Activated naive CD8-positive, alpha-beta T cell treated with anti-CD3 and anti-CD28 coated beads, Interleukin-2, amount 10 ng/mL, durations not matched to agents 7 days and 5 days (primary cell): ENCODE results near the gene PALM3. TPM values are rescaled to one million over a fixed set of nuclear protein-coding genes. Genes with fewer than 3 reads are reported as not detected.

Source experiments
- ATAC-seq: fragments of 150-1000 bp; cut with Tn5 transposase; one replicate; pipeline ENCODE4 v1.10.0; 2021; ENCODE audit warnings: low read depth, moderate library complexity
- POLR2A ChIA-PET: fragments of 350-600 bp; sonication (Branson Sonifier 250); formaldehyde crosslinking; loops from one replicate; lab custom pipeline; 2021; ENCODE audit warnings: antibody characterized with exemption; lab: Charles Lee
- DNase-seq: peaks from one replicate; pipeline ENCODE4 v3.0.0; 2021
- H3K27ac Mint-ChIP-seq: one replicate; pipeline ENCODE4 v1.8.0; 2022; ENCODE audit warnings: mild to moderate bottlenecking, mixed read lengths
- H3K27me3 Mint-ChIP-seq: one replicate; pipeline ENCODE4 v1.8.0; 2022; ENCODE audit warnings: mild to moderate bottlenecking, moderate library complexity, mixed read lengths
- H3K36me3 Mint-ChIP-seq: one replicate; pipeline ENCODE4 v1.8.0; 2021; ENCODE audit warnings: mild to moderate bottlenecking, mixed read lengths
- H3K4me1 Mint-ChIP-seq: one replicate; pipeline ENCODE4 v1.8.0; 2021; ENCODE audit warnings: mixed read lengths
- H3K4me3 Mint-ChIP-seq: one replicate; pipeline ENCODE4 v1.8.0; 2022; ENCODE audit warnings: mild to moderate bottlenecking, moderate library complexity, mixed read lengths
- H3K9me3 Mint-ChIP-seq: one replicate; pipeline ENCODE4 v1.8.0; 2021; ENCODE audit warnings: mixed read lengths
- total RNA-seq, 2 experiments: library from RNA; stranded (reverse); gene quantifications; one replicate each; pipeline ENCODE4 v1.2.3, GENCODE V29; 2021

The PALM3 gene, protein sequence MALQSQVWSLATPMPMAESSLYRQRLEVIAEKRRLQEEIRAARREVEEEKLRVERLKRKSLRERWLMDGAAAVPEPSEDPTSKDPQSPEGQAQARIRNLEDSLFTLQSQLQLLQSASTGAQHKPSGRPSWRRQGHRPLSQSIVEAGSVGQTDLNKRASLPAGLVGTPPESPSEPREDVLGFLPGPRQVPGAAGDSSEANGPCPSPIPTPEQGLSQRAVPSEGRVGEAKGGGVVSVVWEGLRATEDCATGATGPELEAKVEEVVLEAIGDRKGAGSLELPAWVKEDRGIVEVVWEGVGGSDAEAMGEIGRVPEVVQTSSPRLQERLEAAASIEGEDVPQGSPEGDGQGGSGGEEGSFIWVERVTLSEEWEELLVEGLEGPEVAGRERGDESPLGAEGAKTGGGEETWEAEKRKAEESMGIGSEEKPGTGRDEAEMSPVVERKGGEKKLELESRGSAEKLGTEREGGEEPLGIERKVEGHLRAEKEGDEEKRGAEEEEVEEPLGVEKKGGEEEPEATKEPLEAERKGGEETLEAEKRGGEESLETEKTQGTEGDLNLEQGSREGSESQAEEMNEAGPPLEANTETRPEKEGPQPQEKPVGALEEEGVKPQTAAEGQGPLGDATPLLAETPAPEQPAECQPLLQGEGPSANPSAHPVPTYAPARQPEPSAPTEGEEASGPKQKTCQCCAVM
- not detected for total RNA-seq

DNA sequence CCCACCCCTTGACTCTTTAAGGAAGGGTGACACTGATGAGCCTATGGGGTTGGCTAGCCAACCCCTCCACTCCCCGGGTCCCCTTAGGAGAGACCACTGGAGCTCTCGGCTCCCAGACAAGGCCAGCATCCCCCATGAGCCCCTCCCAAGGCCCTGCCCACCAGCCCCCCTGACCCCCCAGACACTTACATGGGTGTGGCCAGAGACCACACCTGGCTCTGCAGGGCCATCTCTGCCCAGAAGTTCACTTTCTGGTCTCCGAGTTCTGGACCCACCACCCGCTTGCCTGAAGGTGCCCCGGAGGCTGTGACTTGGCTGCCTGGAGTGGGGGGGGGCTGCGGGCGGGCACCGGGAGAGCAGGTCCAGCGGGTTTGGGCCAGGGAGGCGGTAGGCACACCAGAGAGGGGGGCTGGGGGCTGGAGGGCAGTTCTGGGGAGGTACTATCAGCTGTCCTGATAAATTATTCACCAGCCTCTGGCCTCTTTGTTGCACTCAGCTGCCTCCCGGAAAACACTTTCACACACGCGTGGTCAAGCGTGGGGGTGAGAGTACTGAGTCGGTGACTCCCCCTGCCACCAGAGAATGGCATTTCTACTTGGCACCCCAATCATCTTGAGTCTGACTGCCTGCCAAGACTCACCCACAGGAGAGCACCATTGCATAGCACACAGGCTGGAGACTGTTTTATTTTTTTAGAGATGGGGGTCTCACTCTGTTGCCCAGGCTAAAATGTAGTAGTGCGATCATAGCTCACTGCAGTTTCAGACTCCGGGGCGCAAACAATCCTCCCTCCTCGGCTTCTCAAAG lies at the start of gene PALM3:
TSS of gene PALM3 (minus strand) at position 326 of the 807 bp plus-strand sequence. CDS start at position 230, 96 bp downstream.
- H3K27ac Mint-ChIP-seq = no peak within 1 kb of the TSS
- no peaks in the 10 kb centered on the region for H3K36me3 Mint-ChIP-seq
- no peak within 1 kb of the TSS for H3K4me3 Mint-ChIP-seq
- POLR2A ChIA-PET = no interaction called here
- DNase-seq (no peak), ATAC-seq (no peak)
- peaks cover 12% of the 10 kb centered on the region for H3K4me1 Mint-ChIP-seq
- H3K9me3 Mint-ChIP-seq = no peaks in the 10 kb centered on the region
- H3K27me3 Mint-ChIP-seq = peaks cover 41% of the 10 kb centered on the region

DNA sequence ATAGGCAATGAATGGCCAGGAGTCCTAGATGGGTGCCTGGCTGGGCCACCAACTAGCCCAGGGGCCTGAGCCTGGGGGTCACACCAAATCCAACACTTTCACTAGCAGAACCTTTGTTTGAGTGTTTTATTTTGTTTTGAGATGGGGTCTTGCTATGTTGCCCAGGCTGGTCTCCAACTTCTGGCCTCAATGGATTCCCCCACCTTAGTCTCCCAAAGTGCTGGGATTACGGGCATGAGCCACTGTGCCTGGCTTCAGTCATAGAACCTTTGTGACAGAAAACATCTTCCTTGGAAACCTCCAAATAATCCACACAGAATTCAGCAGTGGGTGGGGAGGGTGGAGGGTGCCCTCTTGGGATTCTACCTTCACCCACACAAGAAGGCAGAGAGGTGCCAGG lies 49.6 kb upstream of the PALM3 start:
- no peaks in the 10 kb centered on the region for H3K9me3 Mint-ChIP-seq
- peaks cover 34% of the 10 kb centered on the region for H3K4me1 Mint-ChIP-seq
- H3K27me3 Mint-ChIP-seq = no peaks in the 10 kb centered on the region
- H3K27ac Mint-ChIP-seq = peak overlapping the region; percentile 25
- DNase-seq = no peak
- peak overlapping the region; percentile 25 for H3K4me3 Mint-ChIP-seq
- no peak for ATAC-seq
- no peaks in the 10 kb centered on the region for H3K36me3 Mint-ChIP-seq
- POLR2A ChIA-PET = interaction anchor here (1.4 to 1.9 kb wide), 3 partner anchors 7 to 25 kb away, joined by 3 to 7 read pairs (median 4); partner anchors contain the start of gene ASF1B

DNA sequence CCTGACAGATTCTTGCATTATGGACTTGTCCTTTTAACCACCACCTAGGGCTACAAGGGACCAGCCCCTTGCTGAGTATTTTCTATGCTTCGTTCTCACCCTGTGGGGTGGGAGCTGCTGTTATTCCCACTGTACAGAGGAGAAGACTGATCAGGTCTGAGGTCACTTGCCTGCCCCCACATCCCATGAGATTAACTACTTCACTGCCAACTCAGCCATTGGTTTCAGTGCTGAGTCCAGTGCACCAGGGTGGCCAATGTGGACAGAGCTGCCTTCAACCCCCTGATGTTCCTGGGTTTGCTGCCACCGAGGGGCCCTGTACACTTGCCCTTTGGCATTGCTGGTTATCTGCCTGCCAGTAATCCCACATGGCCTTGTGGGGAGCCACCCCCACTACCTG lies 48.8 kb upstream of the PALM3 start:
- no peak for DNase-seq
- H3K4me1 Mint-ChIP-seq = peaks cover 26% of the 10 kb centered on the region
- no peak overlapping the region for H3K27ac Mint-ChIP-seq
- no peaks in the 10 kb centered on the region for H3K36me3 Mint-ChIP-seq
- H3K27me3 Mint-ChIP-seq = no peaks in the 10 kb centered on the region
- no peak overlapping the region for H3K4me3 Mint-ChIP-seq
- no peak for ATAC-seq
- no peaks in the 10 kb centered on the region for H3K9me3 Mint-ChIP-seq
- POLR2A ChIA-PET = interaction anchor here (1.6 to 1.9 kb wide), 2 partner anchors 19 to 26 kb away, joined by 4 to 7 read pairs; partner anchors contain the start of gene ASF1B

DNA sequence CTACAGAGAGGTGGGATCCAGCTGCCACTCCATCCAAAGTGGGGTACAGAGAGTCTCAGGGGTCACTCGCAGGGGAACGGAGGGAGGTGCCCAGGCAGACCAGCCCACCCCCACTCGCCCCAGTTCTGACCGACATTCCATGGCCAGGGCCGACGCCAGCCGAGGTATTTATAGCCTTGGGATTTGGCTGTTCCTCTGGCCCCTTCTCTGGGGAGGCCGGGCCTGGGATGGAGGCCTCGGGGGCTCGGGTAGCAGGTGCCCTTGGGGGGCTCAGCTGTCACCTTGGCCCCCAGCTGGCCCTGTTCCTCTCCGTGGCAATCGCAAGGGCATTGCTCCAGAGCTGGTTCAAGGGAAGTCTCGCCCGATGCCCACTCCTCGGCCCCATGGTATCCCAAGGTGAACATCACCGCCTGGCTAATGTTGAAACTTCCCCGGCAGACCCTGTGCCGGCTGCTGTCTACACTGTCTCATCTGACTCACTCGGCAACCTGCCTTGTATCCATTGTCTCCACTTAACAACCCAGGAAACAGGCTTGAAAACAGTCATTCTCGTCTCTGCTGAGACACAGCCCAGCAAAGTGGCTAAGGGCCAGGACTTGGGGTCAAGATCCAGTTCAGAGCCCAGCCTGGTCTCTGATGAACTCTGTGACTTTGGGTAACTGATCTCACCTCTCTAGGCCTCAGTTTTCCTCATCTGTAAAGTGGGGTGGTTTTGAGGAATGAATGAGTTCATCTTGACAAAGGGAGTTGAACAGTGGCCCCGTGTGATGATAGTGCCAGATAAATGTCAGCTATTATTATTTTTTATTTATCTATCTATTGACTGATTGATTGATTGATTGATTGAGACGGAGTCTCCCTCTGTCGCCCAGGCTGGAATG lies 45.9 kb upstream of the PALM3 start:
- H3K4me1 Mint-ChIP-seq = peaks cover 10% of the 10 kb centered on the region
- H3K4me3 Mint-ChIP-seq = no peak overlapping the region
- H3K36me3 Mint-ChIP-seq = no peaks in the 10 kb centered on the region
- no peaks in the 10 kb centered on the region for H3K9me3 Mint-ChIP-seq
- H3K27ac Mint-ChIP-seq = no peak overlapping the region
- ATAC-seq = no peak
- no peak for DNase-seq
- POLR2A ChIA-PET = interaction anchor here (1.0 kb wide), 1 partner anchor 10 kb away, joined by 3 read pairs; the partner anchor contains the start of gene PRKACA
- H3K27me3 Mint-ChIP-seq = no peaks in the 10 kb centered on the region

DNA sequence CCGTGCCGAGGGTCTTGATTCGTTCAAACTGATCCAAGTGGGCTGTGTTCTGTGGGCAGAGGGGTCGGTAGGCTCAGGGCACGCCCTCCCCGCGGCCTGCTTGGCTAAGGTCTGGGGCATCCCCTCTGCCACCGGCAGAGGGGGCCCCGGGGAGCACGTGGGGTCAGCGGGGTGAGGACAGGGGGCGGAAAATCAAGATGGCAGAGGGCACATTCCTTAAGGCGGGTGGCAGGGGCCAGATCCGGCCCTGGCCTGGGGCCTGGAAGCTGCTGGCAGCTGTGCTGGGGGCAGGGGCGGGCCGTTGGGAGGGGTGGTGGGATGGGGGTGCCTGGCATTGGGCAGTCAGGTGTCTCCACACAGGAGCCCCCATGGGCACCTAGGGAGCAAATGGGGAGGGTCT lies 45.0 kb upstream of the PALM3 start:
- POLR2A ChIA-PET = no interaction called here

DNA sequence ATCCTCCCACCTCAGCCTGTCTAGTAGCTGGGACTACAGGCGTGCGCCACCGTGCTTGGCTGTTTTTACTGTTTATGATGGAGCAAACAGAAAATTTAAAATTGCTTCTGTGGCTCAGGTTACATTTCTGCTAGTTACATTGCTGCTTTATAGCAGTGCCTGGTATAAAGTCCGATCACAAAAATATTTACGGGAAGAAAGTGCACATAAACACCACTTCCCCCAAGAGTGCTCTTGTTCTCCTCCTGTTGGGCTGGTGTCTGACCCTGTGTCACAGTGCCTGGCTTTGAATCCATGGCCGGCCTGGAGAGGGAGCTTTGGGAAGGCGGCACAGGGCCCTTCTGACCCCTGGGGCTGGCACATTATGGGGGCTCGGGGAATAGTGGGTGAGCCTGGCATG lies 43.8 kb upstream of the PALM3 start:
- H3K4me1 Mint-ChIP-seq = no peaks in the 10 kb centered on the region
- no peak overlapping the region for H3K27ac Mint-ChIP-seq
- H3K36me3 Mint-ChIP-seq = peaks cover 3% of the 10 kb centered on the region
- no peaks in the 10 kb centered on the region for H3K27me3 Mint-ChIP-seq
- no peaks in the 10 kb centered on the region for H3K9me3 Mint-ChIP-seq
- DNase-seq (no peak), ATAC-seq (no peak)
- H3K4me3 Mint-ChIP-seq = no peak overlapping the region
- POLR2A ChIA-PET = interaction anchor here (0.9 kb wide), 1 partner anchor 30 kb away, joined by 4 read pairs; no protein-coding TSS in a partner anchor

More for the DNA sequence above, 45.0 kb upstream of the PALM3 start:
- DNase-seq = no peak
- Mint-ChIP-seq H3K27ac (no peak overlapping the region), H3K9me3 (no peaks in the 10 kb centered on the region), H3K4me1 (peaks cover 4% of the 10 kb centered on the region), H3K27me3 (no peaks in the 10 kb centered on the region), H3K4me3 (no peak overlapping the region), H3K36me3 (no peaks in the 10 kb centered on the region)
- ATAC-seq = no peak

DNA sequence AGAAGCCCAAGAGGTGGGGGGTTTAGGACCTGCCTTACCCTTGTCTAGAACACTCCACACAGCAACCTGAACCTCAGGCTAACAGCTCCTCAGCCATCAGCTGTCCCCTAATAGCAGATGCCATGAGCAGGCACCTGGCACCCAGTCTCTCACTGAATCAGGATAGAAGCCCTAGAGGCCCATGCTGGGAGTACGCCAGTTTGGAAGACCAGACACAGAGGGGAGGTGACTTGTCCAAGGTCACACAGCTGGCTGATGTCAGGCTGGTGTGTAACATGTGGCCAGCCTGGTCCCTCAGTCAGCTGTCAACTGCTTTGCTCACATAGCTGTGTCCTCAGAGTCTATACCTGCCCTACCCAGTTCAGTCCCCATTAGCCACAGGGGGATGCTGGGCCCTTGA lies 41.4 kb upstream of the PALM3 start:
- no peaks in the 10 kb centered on the region for H3K27me3 Mint-ChIP-seq
- H3K4me1 Mint-ChIP-seq = no peaks in the 10 kb centered on the region
- peaks cover 3% of the 10 kb centered on the region for H3K36me3 Mint-ChIP-seq
- no peak overlapping the region for H3K4me3 Mint-ChIP-seq
- no peak for DNase-seq
- POLR2A ChIA-PET = interaction anchor here (1.0 kb wide), 1 partner anchor 224 kb away, joined by 3 read pairs; no protein-coding TSS in a partner anchor
- ATAC-seq = no peak
- H3K27ac Mint-ChIP-seq = no peak overlapping the region
- no peaks in the 10 kb centered on the region for H3K9me3 Mint-ChIP-seq

DNA sequence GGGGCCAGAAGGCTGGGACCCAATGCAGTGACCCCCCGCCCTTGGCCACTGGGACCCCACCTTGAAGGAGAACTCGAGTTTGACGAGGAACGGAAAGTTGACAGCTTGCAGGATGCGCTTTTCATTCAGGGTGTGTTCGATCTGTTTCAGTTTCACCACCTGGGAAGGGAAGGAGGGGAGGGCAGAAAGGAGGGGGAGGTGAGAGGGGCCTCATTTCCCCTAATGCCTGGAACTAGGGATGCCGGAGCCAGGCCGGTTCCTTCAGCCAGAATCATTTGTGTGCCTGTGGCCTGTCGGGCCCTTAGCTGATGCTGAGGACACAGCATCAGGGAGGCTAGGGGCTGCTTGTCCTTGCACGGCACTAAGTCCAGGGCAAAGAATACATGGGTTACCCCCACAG lies 40.9 kb upstream of the PALM3 start:
- peaks cover 3% of the 10 kb centered on the region for H3K36me3 Mint-ChIP-seq
- ATAC-seq = no peak
- H3K27me3 Mint-ChIP-seq = no peaks in the 10 kb centered on the region
- no peak overlapping the region for H3K27ac Mint-ChIP-seq
- POLR2A ChIA-PET = interaction anchor here (1.0 kb wide), 1 partner anchor 223 kb away, joined by 3 read pairs; no protein-coding TSS in a partner anchor
- H3K4me1 Mint-ChIP-seq = no peaks in the 10 kb centered on the region
- H3K4me3 Mint-ChIP-seq = no peak overlapping the region
- H3K9me3 Mint-ChIP-seq = no peaks in the 10 kb centered on the region
- no peak for DNase-seq

DNA sequence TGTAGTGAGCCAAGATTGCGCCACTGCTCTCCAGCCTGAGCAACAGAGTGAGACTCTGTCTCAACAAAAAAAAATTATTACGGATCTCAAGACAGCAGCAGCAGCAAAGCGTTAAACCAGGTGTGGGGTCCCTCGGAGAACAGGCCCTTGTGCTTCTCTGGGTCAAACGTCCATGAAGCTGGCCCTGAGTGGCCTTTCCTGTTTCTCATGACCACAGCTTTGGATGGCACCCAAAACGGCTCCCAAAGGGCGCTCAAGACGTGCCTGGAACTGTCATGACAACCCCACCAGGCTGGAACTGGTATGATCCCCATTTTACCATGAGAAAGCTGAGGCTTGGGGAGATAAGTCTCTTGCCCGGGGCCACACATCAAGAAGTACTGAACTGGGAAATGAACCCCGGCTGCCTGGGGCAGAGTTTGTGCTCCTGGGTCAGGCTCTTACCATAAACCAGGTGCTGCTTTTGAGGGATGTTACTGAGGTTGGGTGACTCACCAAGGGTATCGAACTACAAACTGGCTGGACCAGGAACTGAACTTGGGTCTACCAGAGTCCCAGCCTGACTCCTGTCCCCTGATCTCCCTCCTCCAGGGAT lies 40.3 kb upstream of the PALM3 start:
- Mint-ChIP-seq H3K27me3 (no peaks in the 10 kb centered on the region), H3K4me3 (no peak overlapping the region), H3K9me3 (no peaks in the 10 kb centered on the region), H3K27ac (no peak overlapping the region), H3K4me1 (no peaks in the 10 kb centered on the region), H3K36me3 (peaks cover 3% of the 10 kb centered on the region)
- POLR2A ChIA-PET = no interaction called here
- ATAC-seq (no peak), DNase-seq (no peak)

DNA sequence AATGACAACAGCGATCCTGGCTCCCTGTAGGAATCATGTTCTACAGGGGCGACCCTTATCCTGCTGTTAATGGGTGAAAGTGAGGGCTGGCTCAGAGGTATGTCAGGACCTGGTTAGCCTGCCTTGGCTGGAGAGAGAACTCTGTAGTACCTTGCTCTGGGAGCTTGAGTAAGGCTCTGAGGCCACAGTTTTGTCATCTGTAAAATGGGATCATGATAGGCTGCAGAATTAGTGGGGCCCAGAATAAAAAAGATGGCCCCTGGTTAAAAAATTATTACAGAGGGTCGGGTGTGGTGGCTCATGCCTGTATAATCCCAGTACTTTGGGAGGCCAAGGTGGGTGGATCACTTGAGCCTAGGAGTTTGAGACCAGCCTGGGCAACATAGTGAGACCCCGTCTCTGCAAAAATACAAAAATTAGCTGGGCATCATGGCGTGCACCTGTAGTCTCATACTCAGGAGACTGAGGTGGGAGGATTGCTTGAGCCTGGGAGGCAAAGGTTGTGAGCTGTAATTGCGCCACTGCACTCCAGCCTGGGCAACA lies 39.2 kb upstream of the PALM3 start:
- Mint-ChIP-seq H3K4me1 (peaks cover 2% of the 10 kb centered on the region), H3K9me3 (no peaks in the 10 kb centered on the region), H3K36me3 (peaks cover 8% of the 10 kb centered on the region), H3K4me3 (no peak overlapping the region), H3K27ac (no peak overlapping the region), H3K27me3 (no peaks in the 10 kb centered on the region)
- DNase-seq (no peak), ATAC-seq (no peak)
- POLR2A ChIA-PET = no interaction called here

DNA sequence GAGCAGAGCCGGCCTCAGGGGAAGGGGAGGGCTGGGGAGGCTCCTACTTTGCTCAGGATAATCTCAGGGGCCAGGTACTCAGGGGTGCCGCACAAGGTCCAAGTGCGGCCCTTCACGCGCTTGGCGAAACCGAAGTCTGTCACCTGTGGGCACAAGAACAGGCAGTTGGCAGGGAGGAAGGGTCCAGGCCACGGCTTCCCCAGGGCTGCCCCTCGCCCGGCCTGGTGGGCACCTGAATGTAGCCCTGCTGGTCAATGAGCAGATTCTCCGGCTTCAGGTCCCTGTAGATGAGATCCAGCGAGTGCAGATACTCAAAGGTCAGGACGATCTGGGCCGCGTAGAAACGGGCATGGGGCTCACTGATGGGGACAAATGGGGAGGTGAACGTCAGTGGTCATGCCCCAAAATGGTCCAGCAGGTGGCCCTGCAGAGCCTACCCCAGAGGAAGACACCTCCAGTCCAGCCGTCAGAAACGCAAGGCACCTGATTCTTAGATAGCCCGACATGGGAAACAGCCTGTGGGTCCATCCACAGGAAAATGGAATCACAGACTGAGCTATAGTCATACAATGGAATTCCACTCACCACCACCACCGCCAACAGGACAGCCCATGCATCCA lies 35.8 kb upstream of the PALM3 start:
- ATAC-seq = no peak
- H3K27ac Mint-ChIP-seq = no peak overlapping the region
- peaks cover 6% of the 10 kb centered on the region for H3K9me3 Mint-ChIP-seq
- H3K4me3 Mint-ChIP-seq = no peak overlapping the region
- H3K36me3 Mint-ChIP-seq = peaks cover 21% of the 10 kb centered on the region
- peaks cover 2% of the 10 kb centered on the region for H3K4me1 Mint-ChIP-seq
- no peak for DNase-seq
- POLR2A ChIA-PET = no interaction called here
- no peaks in the 10 kb centered on the region for H3K27me3 Mint-ChIP-seq
